Colonic mucosa (tissue), 4 donors: ENCODE results near the gene PROX1. TPM values are rescaled to one million over a fixed set of nuclear protein-coding genes. Genes with fewer than 3 reads are reported as not detected.

Experiments used
- DNase-seq: peaks from one replicate; pipeline ENCODE4 v3.0.0-alpha.2; 2020
- H3K27ac ChIP-seq: fragments of 200-600 bp; one replicate; pipeline ENCODE4 v1.8.0; 2021
- H3K27me3 ChIP-seq: fragments of 200-600 bp; one replicate; pipeline ENCODE4 v1.8.0; 2021
- H3K36me3 ChIP-seq: fragments of 200-600 bp; one replicate; pipeline ENCODE4 v1.8.0; 2021
- H3K4me1 ChIP-seq: fragments of 200-600 bp; one replicate; pipeline ENCODE4 v1.8.0; 2021; ENCODE audit warnings: mild to moderate bottlenecking
- H3K4me3 ChIP-seq: fragments of 200-600 bp; one replicate; pipeline ENCODE4 v1.8.0; 2021
- H3K9ac ChIP-seq, 2 donors: one replicate each; pipeline ENCODE4 v1.7.0; 2013; ENCODE audit warnings: control low read depth in 2 of 2, low read depth in 2 of 2, low read length in 2 of 2
- H3K9me3 ChIP-seq: fragments of 200-600 bp; one replicate; pipeline ENCODE4 v1.8.0; 2021
- CTCF ChIP-seq: fragments of 200-600 bp; IDR thresholded peaks from one replicate; pipeline ENCODE4 v1.8.0; 2022; ENCODE audit warnings: antibody characterized with exemption, mild to moderate bottlenecking
- intact Hi-C: fragments of 100-400 bp; cut with DNase I; formaldehyde crosslinking; loops from one replicate; pipeline ENCODE4 v1.14.1; 2022
- total RNA-seq, 2 donors: library from RNA; stranded (reverse); fragmentation: NEBNext Ultra II Directional in 1 of 2; extraction: Animal tissue kit (Norgen Biotek cat#: 25700) in 1 of 2; gene quantifications; one replicate each; pipeline ENCODE4 v1.2.1, GENCODE V29; 2021
- donor health status: healthy.
- donor health status: DM: no; HTN: no; CAD: no.
- donor health status: DM: no; HTN: no; CAD: no.

PROX1 gene
- total RNA-seq, 2 donors from 2014 or later: 11.6 to 14.7 TPM

- Histone ChIP-seq H3K4me1 (peaks cover 8% of the 10 kb centered on the region), H3K9me3 (no peaks in the 10 kb centered on the region), H3K9ac (no peak overlapping the region), H3K4me3 (no peak overlapping the region), H3K36me3 (no peaks in the 10 kb centered on the region), H3K27me3 (peaks cover 25% of the 10 kb centered on the region), H3K27ac (no peak overlapping the region)
- no peak for TF ChIP-seq CTCF
- DNase-seq: no peak
- intact Hi-C loops: no loop called here
Observed at GRCh38 chr1:213979751-213980586, 7.8 kb upstream of the PROX1 start.

- Histone ChIP-seq H3K36me3 (no peaks in the 10 kb centered on the region), H3K4me1 (peaks cover 11% of the 10 kb centered on the region), H3K4me3 (no peak overlapping the region), H3K9ac (no peak overlapping the region), H3K27me3 (peaks cover 35% of the 10 kb centered on the region), H3K9me3 (no peaks in the 10 kb centered on the region), H3K27ac (no peak overlapping the region)
- DNase-seq: no peak
- TF ChIP-seq CTCF: no peak
- intact Hi-C loops: no loop called here
Observed at GRCh38 chr1:213980906-213981305, 6.9 kb upstream of the PROX1 start.

GRCh38 chr1:213982289-213982671, 5.5 kb upstream of the PROX1 start:
- intact Hi-C loops: no loop called here
- no peaks in the 10 kb centered on the region for H3K36me3 ChIP-seq
- peaks cover 11% of the 10 kb centered on the region for H3K4me1 ChIP-seq
- DNase-seq: no peak
- peak overlapping the region; percentile 23 for H3K4me3 ChIP-seq
- H3K27me3 ChIP-seq: peaks cover 35% of the 10 kb centered on the region
- H3K9ac ChIP-seq: no peak overlapping the region
- no peaks in the 10 kb centered on the region for H3K9me3 ChIP-seq
- TF ChIP-seq CTCF: no peak
- H3K27ac ChIP-seq: no peak overlapping the region

- Histone ChIP-seq H3K27ac (no peak overlapping the region), H3K9ac (peak overlapping the region in 1 of 2 donors; percentile 17), H3K4me3 (peak overlapping the region; percentile 23), H3K4me1 (peaks cover 11% of the 10 kb centered on the region), H3K9me3 (no peaks in the 10 kb centered on the region), H3K36me3 (no peaks in the 10 kb centered on the region), H3K27me3 (peaks cover 35% of the 10 kb centered on the region)
- no peak for DNase-seq
- intact Hi-C loops: no loop called here
- TF ChIP-seq CTCF: no peak
Observed at GRCh38 chr1:213982672-213983492, 4.9 kb upstream of the PROX1 start.

GRCh38 chr1:213983493-213984386, 4.0 kb upstream of the PROX1 start:
- Histone ChIP-seq H3K4me3 (no peak overlapping the region), H3K9ac (no peak overlapping the region), H3K4me1 (peaks cover 11% of the 10 kb centered on the region), H3K27ac (no peak overlapping the region), H3K9me3 (no peaks in the 10 kb centered on the region), H3K36me3 (no peaks in the 10 kb centered on the region), H3K27me3 (peaks cover 35% of the 10 kb centered on the region)
- TF ChIP-seq CTCF: no peak
- no peak for DNase-seq
- intact Hi-C loops: no loop called here
